RWPE2 (cell line): ENCODE measurements around the gene GAB3.

Experiments
- ATAC-seq: fragments of 200-7000 bp; cut with Tn5 transposase; 3 replicates; pipeline ENCODE4 v1.9.1; 2021; ENCODE audit warnings: low read depth
- DNase-seq: peaks from one replicate; pipeline ENCODE4 v3.0.0-alpha.2; 2020; ENCODE audit warnings: low spot score
- H3K27ac ChIP-seq: fragments of 450-650 bp; 2 replicates; pipeline ENCODE4 v1.5.1; 2017; ENCODE audit warnings: mild to moderate bottlenecking; ENCODE audit not compliant: poor library complexity, severe bottlenecking
- H3K27me3 ChIP-seq: fragments of 250-450 bp; sonication (Bioruptor Pico); 2 replicates; pipeline ENCODE4 v1.5.1; 2021; ENCODE audit warnings: mild to moderate bottlenecking, moderate library complexity; ENCODE audit not compliant: insufficient read depth, poor library complexity, severe bottlenecking
- H3K36me3 ChIP-seq: fragments of 250-450 bp; sonication (Bioruptor Pico); 2 replicates; pipeline ENCODE4 v1.5.1; 2020; ENCODE audit warnings: low read depth, mild to moderate bottlenecking, moderate library complexity
- H3K4me1 ChIP-seq: fragments of 250-450 bp; sonication (Bioruptor Pico); 2 replicates; pipeline ENCODE4 v1.5.1; 2021; ENCODE audit warnings: mild to moderate bottlenecking, moderate library complexity; ENCODE audit not compliant: insufficient read depth, poor library complexity, severe bottlenecking
- H3K4me3 ChIP-seq: fragments of 250-450 bp; sonication (Bioruptor Pico); 2 replicates; pipeline ENCODE4 v1.5.1; 2021; ENCODE audit warnings: mild to moderate bottlenecking, moderate library complexity; ENCODE audit not compliant: severe bottlenecking
- H3K9me3 ChIP-seq: fragments of 250-450 bp; sonication (Bioruptor Pico); 2 replicates; pipeline ENCODE4 v1.5.1; 2021; ENCODE audit warnings: mild to moderate bottlenecking, moderate library complexity; ENCODE audit not compliant: severe bottlenecking
- TF ChIP-seq, protein P1 (sequence below): fragments of 450-650 bp; IDR thresholded peaks from one replicate; pipeline ENCODE4 v1.5.1; 2017; ENCODE audit warnings: mild to moderate bottlenecking, moderate library complexity; ENCODE audit not compliant: poor library complexity, severe bottlenecking

The GAB3 gene

DNA sequence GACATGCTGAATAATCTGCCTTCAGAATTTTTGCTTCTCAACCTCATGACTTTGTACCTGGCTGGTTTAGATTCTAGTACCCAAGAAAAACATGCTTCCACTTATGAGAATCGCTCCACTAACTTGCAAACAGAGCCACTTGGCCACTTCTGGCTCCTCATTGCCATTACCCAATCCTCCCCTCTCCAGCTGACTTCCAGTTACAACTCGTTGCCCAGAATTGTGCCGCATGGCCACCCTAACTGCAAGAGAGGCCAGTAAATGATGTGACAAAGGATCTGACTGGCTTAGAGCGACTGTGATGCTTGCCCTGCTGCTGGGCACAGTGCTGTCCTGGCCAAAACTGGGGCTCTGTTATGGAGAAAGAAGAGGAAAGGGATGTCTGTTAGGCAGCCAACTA, 7.8 kb upstream of the GAB3 start:
- no peaks in the 10 kb centered on the region for H3K36me3 ChIP-seq
- TF ChIP-seq, protein P1, sequence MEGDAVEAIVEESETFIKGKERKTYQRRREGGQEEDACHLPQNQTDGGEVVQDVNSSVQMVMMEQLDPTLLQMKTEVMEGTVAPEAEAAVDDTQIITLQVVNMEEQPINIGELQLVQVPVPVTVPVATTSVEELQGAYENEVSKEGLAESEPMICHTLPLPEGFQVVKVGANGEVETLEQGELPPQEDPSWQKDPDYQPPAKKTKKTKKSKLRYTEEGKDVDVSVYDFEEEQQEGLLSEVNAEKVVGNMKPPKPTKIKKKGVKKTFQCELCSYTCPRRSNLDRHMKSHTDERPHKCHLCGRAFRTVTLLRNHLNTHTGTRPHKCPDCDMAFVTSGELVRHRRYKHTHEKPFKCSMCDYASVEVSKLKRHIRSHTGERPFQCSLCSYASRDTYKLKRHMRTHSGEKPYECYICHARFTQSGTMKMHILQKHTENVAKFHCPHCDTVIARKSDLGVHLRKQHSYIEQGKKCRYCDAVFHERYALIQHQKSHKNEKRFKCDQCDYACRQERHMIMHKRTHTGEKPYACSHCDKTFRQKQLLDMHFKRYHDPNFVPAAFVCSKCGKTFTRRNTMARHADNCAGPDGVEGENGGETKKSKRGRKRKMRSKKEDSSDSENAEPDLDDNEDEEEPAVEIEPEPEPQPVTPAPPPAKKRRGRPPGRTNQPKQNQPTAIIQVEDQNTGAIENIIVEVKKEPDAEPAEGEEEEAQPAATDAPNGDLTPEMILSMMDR = no peak
- ATAC-seq = no peak
- peaks cover 3% of the 10 kb centered on the region for H3K4me1 ChIP-seq
- no peaks in the 10 kb centered on the region for H3K9me3 ChIP-seq
- no peaks in the 10 kb centered on the region for H3K27me3 ChIP-seq
- no peak for DNase-seq
- H3K4me3 ChIP-seq = no peak overlapping the region
- H3K27ac ChIP-seq = no peak overlapping the region

DNA sequence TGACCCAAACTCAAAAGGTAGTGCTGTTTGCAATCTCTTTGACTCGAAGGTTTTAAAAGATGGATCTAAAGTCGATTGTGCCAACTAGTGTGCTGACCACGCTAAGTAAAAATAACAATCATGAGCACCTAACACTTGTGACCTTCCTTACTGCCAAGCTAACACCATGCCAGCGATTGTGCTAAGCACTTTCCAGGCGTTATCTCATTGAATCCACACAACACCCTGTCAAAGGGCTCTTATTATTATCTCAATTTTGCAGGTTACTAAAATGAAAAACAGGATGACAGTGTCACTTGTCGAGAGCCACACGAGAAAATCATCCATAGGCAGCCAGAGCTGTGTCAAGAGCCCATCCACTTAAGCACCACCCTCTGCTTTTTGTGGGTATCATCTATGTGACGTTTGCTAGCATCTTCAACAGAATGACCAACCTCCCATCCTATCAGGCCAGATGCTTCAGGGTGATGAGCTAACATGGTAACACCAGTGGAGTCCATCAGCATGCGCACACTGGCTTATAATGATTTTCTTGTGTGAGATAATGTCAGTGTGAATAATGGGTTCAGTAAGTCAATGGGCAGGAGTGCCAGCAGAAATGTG, 893 bp upstream of the GAB3 start:
- no peak overlapping the region for H3K27ac ChIP-seq
- H3K27me3 ChIP-seq = no peaks in the 10 kb centered on the region
- H3K4me3 ChIP-seq = no peak overlapping the region
- TF ChIP-seq, protein P1 = no peak
- DNase-seq = no peak
- H3K4me1 ChIP-seq = no peaks in the 10 kb centered on the region
- no peak for ATAC-seq
- H3K36me3 ChIP-seq = no peaks in the 10 kb centered on the region
- H3K9me3 ChIP-seq = no peaks in the 10 kb centered on the region

GRCh38 chrX:154751203-154751668, 359 bp upstream of the GAB3 start:
- no peak overlapping the region for H3K27ac ChIP-seq
- TF ChIP-seq, protein P1 = no peak
- H3K4me3 ChIP-seq = peak overlapping the region; percentile 41
- H3K36me3 ChIP-seq = no peaks in the 10 kb centered on the region
- ATAC-seq (no peak), DNase-seq (no peak)
- no peaks in the 10 kb centered on the region for H3K4me1 ChIP-seq
- H3K9me3 ChIP-seq = no peaks in the 10 kb centered on the region
- no peaks in the 10 kb centered on the region for H3K27me3 ChIP-seq

- Histone ChIP-seq H3K9me3 (no peaks in the 10 kb centered on the region), H3K4me3 (peak overlapping the region; percentile 41), H3K27ac (no peak overlapping the region), H3K36me3 (no peaks in the 10 kb centered on the region), H3K4me1 (no peaks in the 10 kb centered on the region), H3K27me3 (no peaks in the 10 kb centered on the region)
- DNase-seq (no peak), ATAC-seq (no peak)
- TF ChIP-seq, protein P1 = no peak
Measured at GRCh38 chrX:154749856-154750255, 1.0 kb downstream of the GAB3 start.

- H3K27me3 ChIP-seq = no peaks in the 10 kb centered on the region
- no peaks in the 10 kb centered on the region for H3K9me3 ChIP-seq
- H3K27ac ChIP-seq = no peak overlapping the region
- no peaks in the 10 kb centered on the region for H3K36me3 ChIP-seq
- DNase-seq = no peak
- H3K4me3 ChIP-seq = no peak overlapping the region
- ATAC-seq = peak; percentile 61
- no peaks in the 10 kb centered on the region for H3K4me1 ChIP-seq
- TF ChIP-seq, protein P1 = peak; percentile 67
Measured at GRCh38 chrX:154748712-154749339, 2.1 kb downstream of the GAB3 start.
